ENCODE data around the gene NPW. TPM values are rescaled to one million over a fixed set of nuclear protein-coding genes. Genes with fewer than 3 reads are reported as not detected.

Gene NPW
- total and polyA plus RNA-seq, 3 donors from 2014 or later: 3.9 to 8.2 (median 7.3) TPM

- Histone ChIP-seq H3K9me3 (no peaks in the 10 kb centered on the region), H3K36me3 (ENCODE audit: low read depth, missing control alignments) (no peaks in the 10 kb centered on the region), H3K4me3 (peak overlapping the region; percentile 26 to 46), H3K4me1 (peaks cover 13% of the 10 kb centered on the region), H3K27ac (no peak overlapping the region), H3K27me3 (no peaks in the 10 kb centered on the region)
- WGBS, 2 donors: 40 to 54% methylated on average over 1 to 34 of the region's 50 CpGs
- no peak for DNase-seq
- intact Hi-C loops (cut with DNase I; ENCODE audit: low total_unique reads): no loop called here
- TF ChIP-seq POLR2A (IDR thresholded peaks at IDR 0.05) (no peak), CTCF (IDR thresholded peaks at IDR 0.05) (no peak)
These were observed 26.8 kb upstream of the NPW start for GRCh38 chr16:1992704-1993317.

- no peaks in the 10 kb centered on the region for H3K36me3 ChIP-seq (ENCODE audit: low read depth, missing control alignments)
- intact Hi-C loops (cut with DNase I; ENCODE audit: low total_unique reads): no loop called here
These were observed 25.9 kb upstream of the NPW start for GRCh38 chr16:1993731-1994131.

GRCh38 chr16:1997494-1998359, 21.9 kb upstream of the NPW start:
- H3K4me3 ChIP-seq: no peak overlapping the region
- H3K27ac ChIP-seq: no peak overlapping the region
- WGBS, 2 donors: 90% methylated on average over 10 to 26 of the region's 26 CpGs
- TF ChIP-seq CTCF (IDR thresholded peaks at IDR 0.05): no peak
- no peak for TF ChIP-seq POLR2A (IDR thresholded peaks at IDR 0.05)
- H3K36me3 ChIP-seq (ENCODE audit: low read depth, missing control alignments): no peaks in the 10 kb centered on the region
- H3K27me3 ChIP-seq: no peaks in the 10 kb centered on the region
- no peak for DNase-seq
- H3K9me3 ChIP-seq: no peaks in the 10 kb centered on the region
- intact Hi-C loops (cut with DNase I; ENCODE audit: low total_unique reads): no loop called here
- H3K4me1 ChIP-seq: peaks cover 3% of the 10 kb centered on the region

More at GRCh38 chr16:1993731-1994131, 25.9 kb upstream of the NPW start:
- Histone ChIP-seq H3K9me3 (no peaks in the 10 kb centered on the region), H3K4me3 (no peak overlapping the region), H3K27me3 (no peaks in the 10 kb centered on the region), H3K27ac (no peak overlapping the region), H3K4me1 (peaks cover 13% of the 10 kb centered on the region)
- no peak for TF ChIP-seq CTCF (IDR thresholded peaks at IDR 0.05)
- no peak for DNase-seq
- WGBS, 2 donors: 57 to 75% methylated on average over 2 of the region's 2 CpGs

GRCh38 chr16:1998360-1998835, 21.2 kb upstream of the NPW start:
- TF ChIP-seq CTCF (IDR thresholded peaks at IDR 0.05): no peak
- TF ChIP-seq POLR2A (IDR thresholded peaks at IDR 0.05): no peak
- Histone ChIP-seq H3K27ac (no peak overlapping the region), H3K36me3 (ENCODE audit: low read depth, missing control alignments) (no peaks in the 10 kb centered on the region), H3K9me3 (no peaks in the 10 kb centered on the region), H3K27me3 (no peaks in the 10 kb centered on the region), H3K4me1 (peaks cover 3% of the 10 kb centered on the region), H3K4me3 (no peak overlapping the region)
- 92 to 100% methylated on average over 21 to 27 of the region's 27 CpGs for whole genome bisulfite sequencing, 2 donors
- DNase-seq: no peak
- intact Hi-C loops (cut with DNase I; ENCODE audit: low total_unique reads): no loop called here
